ENCODE measurements around the gene BCKDHA. TPM values are rescaled to one million over a fixed set of nuclear protein-coding genes. Genes with fewer than 3 reads are reported as not detected.
"Not testable (repeated sequence)": the region's sequence is repeated elsewhere in the genome, so short reads cannot be mapped to it uniquely, and the experiment has no call there.

BCKDHA gene
- total RNA-seq, 1 donor from 2014 or later = 25.7 TPM

DNA sequence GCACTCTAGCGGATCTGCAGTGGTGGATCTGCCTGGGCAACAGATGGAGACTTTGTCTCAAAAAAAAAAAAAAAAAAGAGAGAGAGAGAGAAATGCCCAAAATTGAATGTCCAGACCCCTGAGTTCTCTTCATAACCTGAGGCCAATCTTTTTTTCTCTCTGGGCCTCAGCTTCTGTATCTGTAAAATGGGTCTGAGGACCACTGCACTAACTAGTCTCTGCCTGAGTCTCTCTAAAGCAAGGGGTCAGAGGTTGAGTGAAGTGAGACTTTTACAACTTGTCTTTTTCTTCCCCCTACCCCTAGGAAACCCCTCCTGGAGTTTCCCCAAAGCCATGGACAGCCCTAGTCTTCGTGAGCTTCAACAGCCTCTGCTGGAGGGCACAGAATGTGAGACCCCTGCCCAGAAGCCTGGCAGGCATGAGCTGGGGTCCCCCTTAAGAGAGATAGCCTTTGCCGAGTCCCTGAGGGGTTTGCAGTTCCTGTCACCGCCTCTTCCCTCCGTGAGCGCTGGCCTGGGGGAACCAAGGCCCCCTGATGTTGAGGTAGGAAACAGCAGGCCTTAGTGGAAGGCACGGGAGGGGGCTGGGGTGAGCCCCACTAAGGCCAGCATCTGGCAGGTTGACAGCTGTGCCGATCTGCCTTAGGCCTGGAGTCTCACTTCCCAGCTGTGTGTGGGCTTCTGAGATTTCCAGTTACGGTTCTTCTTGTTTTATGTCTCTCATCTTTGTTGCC lies 19.5 kb upstream of the BCKDHA start:
- Histone ChIP-seq H3F3A (ENCODE audit: low read depth) (no peaks in the 10 kb centered on the region), H3K4me2 (no peak overlapping the region), H3K4me3 (no peak overlapping the region), H3K9me3 (ENCODE audit: low read depth) (no peaks in the 10 kb centered on the region), H4K20me1 (ENCODE audit: low read depth) (no peaks in the 10 kb centered on the region), H3K27me3 (no peaks in the 10 kb centered on the region), H3K36me3 (no peaks in the 10 kb centered on the region), H3K79me2 (ENCODE audit: low read depth) (no peaks in the 10 kb centered on the region), H3K27ac (no peak overlapping the region), H3K4me1 (no peaks in the 10 kb centered on the region), H2AFZ (replicated peaks) (no peak overlapping the region), H3K9ac (no peak overlapping the region)
- DNase-seq (ENCODE audit: low spot score) = peak; percentile 65
- H3K4me1 Mint-ChIP-seq = peaks cover 13% of the 10 kb centered on the region
- no peak overlapping the region for H3K4me3 Mint-ChIP-seq
- peaks cover 5% of the 10 kb centered on the region for H3K27me3 Mint-ChIP-seq (ENCODE audit: insufficient read depth, low read depth)
- TF ChIP-seq, protein P1, sequence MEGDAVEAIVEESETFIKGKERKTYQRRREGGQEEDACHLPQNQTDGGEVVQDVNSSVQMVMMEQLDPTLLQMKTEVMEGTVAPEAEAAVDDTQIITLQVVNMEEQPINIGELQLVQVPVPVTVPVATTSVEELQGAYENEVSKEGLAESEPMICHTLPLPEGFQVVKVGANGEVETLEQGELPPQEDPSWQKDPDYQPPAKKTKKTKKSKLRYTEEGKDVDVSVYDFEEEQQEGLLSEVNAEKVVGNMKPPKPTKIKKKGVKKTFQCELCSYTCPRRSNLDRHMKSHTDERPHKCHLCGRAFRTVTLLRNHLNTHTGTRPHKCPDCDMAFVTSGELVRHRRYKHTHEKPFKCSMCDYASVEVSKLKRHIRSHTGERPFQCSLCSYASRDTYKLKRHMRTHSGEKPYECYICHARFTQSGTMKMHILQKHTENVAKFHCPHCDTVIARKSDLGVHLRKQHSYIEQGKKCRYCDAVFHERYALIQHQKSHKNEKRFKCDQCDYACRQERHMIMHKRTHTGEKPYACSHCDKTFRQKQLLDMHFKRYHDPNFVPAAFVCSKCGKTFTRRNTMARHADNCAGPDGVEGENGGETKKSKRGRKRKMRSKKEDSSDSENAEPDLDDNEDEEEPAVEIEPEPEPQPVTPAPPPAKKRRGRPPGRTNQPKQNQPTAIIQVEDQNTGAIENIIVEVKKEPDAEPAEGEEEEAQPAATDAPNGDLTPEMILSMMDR (IDR thresholded peaks at IDR 0.05) = peak; percentile 47
- TF ChIP-seq EZH2 (IDR thresholded peaks at IDR 0.05) (no peak), EZH2phosphoT487 (IDR thresholded peaks at IDR 0.05) (no peak)
- H3K27ac Mint-ChIP-seq = no peak overlapping the region
- H3K9me3 Mint-ChIP-seq = no peaks in the 10 kb centered on the region
- H3K36me3 Mint-ChIP-seq = peaks cover 6% of the 10 kb centered on the region

DNA sequence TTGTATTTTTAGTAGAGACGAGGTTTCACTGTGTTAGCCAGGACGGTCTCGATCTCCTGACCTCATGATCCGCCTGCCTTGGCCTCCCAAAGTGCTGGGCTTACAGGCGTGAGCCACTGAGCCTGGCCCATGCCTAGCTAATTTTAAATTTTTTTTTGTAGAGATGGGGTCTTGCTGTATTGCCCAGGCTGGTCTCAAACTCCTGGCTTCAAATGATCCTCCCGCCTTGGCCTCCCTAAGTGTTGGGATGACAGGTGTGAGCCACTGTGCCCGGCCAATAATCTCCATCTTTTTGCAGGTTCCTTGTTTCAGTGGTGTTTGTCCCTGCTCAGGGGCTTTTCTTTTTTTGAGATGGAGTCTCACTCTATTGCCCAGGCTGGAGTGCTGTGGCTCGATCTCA lies 16.1 kb upstream of the BCKDHA start:
- H3K4me1 ChIP-seq; H3K9me3 ChIP-seq (ENCODE audit: low read depth); H3K4me1 Mint-ChIP-seq; DNase-seq (ENCODE audit: low spot score); H3K36me3 ChIP-seq; H3F3A ChIP-seq (ENCODE audit: low read depth); H3K79me2 ChIP-seq (ENCODE audit: low read depth); H3K9me3 Mint-ChIP-seq; H3K9ac ChIP-seq; H4K20me1 ChIP-seq (ENCODE audit: low read depth); H3K4me3 ChIP-seq; H3K4me2 ChIP-seq; H3K27me3 ChIP-seq; H2AFZ ChIP-seq (replicated peaks); H3K36me3 Mint-ChIP-seq; H3K27me3 Mint-ChIP-seq (ENCODE audit: insufficient read depth, low read depth); H3K27ac Mint-ChIP-seq; H3K27ac ChIP-seq; H3K4me3 Mint-ChIP-seq: not testable (repeated sequence)

DNA sequence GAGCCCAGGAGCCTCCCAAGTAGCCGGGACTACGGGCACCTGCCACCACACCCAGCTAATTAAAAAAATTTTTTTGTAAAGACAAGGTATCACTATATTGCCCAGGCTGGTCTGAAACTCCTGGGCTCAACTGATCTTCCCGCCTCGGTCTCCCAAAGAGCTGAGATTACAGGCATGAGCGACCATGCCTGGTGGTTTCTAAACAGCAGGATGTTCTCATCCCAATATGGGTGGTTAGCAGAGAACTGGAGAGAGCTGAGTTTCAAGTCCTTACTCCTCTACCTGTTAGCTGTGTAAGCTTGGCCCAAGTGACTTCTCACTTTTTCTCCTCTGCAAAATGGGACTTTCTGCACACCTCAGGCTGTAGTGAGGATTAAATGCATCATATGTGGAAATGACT lies 13.3 kb upstream of the BCKDHA start:
- TF ChIP-seq, protein P1 (IDR thresholded peaks at IDR 0.05) = no peak
- TF ChIP-seq EZH2phosphoT487 (IDR thresholded peaks at IDR 0.05) (no peak), EZH2 (IDR thresholded peaks at IDR 0.05) (no peak)
- Histone ChIP-seq H3K4me2 (no peak overlapping the region), H2AFZ (replicated peaks) (no peak overlapping the region), H3K79me2 (ENCODE audit: low read depth) (no peaks in the 10 kb centered on the region), H3K36me3 (no peaks in the 10 kb centered on the region), H3K27ac (no peak overlapping the region), H3K9me3 (ENCODE audit: low read depth) (no peaks in the 10 kb centered on the region), H3F3A (ENCODE audit: low read depth) (no peaks in the 10 kb centered on the region), H4K20me1 (ENCODE audit: low read depth) (no peaks in the 10 kb centered on the region), H3K9ac (no peak overlapping the region), H3K4me1 (no peaks in the 10 kb centered on the region), H3K4me3 (no peak overlapping the region), H3K27me3 (no peaks in the 10 kb centered on the region)
- H3K4me3 Mint-ChIP-seq = no peak overlapping the region
- no peaks in the 10 kb centered on the region for H3K4me1 Mint-ChIP-seq
- H3K27ac Mint-ChIP-seq = no peak overlapping the region
- no peak for DNase-seq (ENCODE audit: low spot score)
- peaks cover 3% of the 10 kb centered on the region for H3K27me3 Mint-ChIP-seq (ENCODE audit: insufficient read depth, low read depth)
- H3K36me3 Mint-ChIP-seq = peaks cover 6% of the 10 kb centered on the region
- no peaks in the 10 kb centered on the region for H3K9me3 Mint-ChIP-seq

DNA sequence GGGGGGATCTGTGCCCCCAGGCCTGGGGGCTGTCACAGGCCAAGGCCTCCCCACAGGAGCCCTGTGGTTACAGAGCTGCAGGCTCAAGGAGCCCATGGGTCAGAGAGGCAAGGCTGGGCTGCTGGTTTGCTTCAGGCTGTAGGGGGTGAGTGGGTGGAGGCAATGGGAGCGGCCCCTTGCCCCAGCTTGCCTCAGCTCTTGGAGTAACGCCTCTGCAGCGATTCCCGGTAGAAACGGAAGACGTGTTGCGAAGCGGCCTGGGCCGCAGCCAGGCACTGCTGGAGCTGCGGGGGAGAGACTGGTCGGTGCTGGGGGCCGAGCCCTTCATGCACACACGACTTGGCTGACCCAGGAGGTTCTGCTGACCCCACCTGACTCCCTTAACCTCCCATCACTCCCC lies 11.2 kb upstream of the BCKDHA start:
- H3K79me2 ChIP-seq (ENCODE audit: low read depth) = no peaks in the 10 kb centered on the region
- H3F3A ChIP-seq (ENCODE audit: low read depth) = no peaks in the 10 kb centered on the region
- H3K4me1 Mint-ChIP-seq = no peaks in the 10 kb centered on the region
- H2AFZ ChIP-seq (replicated peaks) = no peak overlapping the region
- no peak overlapping the region for H3K9ac ChIP-seq
- no peaks in the 10 kb centered on the region for H3K27me3 ChIP-seq
- H3K27ac ChIP-seq = no peak overlapping the region
- TF ChIP-seq, protein P1 (IDR thresholded peaks at IDR 0.05) = no peak
- TF ChIP-seq EZH2 (IDR thresholded peaks at IDR 0.05) (no peak), EZH2phosphoT487 (IDR thresholded peaks at IDR 0.05) (no peak)
- no peaks in the 10 kb centered on the region for H4K20me1 ChIP-seq (ENCODE audit: low read depth)
- H3K4me1 ChIP-seq = no peaks in the 10 kb centered on the region
- no peak overlapping the region for H3K4me3 ChIP-seq
- no peaks in the 10 kb centered on the region for H3K9me3 Mint-ChIP-seq
- H3K4me2 ChIP-seq = no peak overlapping the region
- no peaks in the 10 kb centered on the region for H3K9me3 ChIP-seq (ENCODE audit: low read depth)
- H3K36me3 ChIP-seq = no peaks in the 10 kb centered on the region
- no peak for DNase-seq (ENCODE audit: low spot score)
- peaks cover 3% of the 10 kb centered on the region for H3K27me3 Mint-ChIP-seq (ENCODE audit: insufficient read depth, low read depth)
- H3K4me3 Mint-ChIP-seq = no peak overlapping the region
- peak overlapping the region; percentile 50 for H3K27ac Mint-ChIP-seq
- peaks cover 8% of the 10 kb centered on the region for H3K36me3 Mint-ChIP-seq

All from neural progenitor cell (in vitro differentiated cells).